Stimulated activated CD8-positive, alpha-beta memory T cell treated with anti-CD3 and anti-CD28 coated beads, Interleukin-7, amount 100 ng/mL, for 1 hour (primary cell): ENCODE measurements around the gene CNNM4.

Experiments
- DNase-seq, 2 donors: peaks; one replicate each; pipeline ENCODE4 v3.0.0-alpha.2; 2020; ENCODE audit warnings: low read depth in 2 of 2

The CNNM4 gene

DNA sequence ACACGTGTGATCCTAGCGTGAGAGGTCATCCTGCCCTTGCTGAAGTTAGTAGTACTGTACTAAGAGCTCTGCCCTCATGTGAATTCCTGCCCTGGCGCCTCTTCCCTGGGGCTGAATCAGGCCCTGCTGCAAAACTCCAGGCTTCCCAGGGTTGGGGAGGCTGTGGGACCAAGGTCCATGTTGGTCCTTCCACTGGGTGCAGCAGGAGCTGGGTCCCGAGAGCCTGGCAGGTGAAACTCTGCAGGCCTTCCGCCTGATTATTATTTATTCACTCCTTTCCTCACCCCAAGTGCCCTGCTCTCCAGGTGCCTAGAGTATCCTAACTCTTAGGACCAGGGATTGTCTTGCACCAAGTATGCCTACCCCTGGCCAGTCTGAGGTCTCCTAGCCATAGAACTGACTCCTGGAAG, 50.1 kb downstream of the CNNM4 start:
- no peak for DNase-seq

DNA sequence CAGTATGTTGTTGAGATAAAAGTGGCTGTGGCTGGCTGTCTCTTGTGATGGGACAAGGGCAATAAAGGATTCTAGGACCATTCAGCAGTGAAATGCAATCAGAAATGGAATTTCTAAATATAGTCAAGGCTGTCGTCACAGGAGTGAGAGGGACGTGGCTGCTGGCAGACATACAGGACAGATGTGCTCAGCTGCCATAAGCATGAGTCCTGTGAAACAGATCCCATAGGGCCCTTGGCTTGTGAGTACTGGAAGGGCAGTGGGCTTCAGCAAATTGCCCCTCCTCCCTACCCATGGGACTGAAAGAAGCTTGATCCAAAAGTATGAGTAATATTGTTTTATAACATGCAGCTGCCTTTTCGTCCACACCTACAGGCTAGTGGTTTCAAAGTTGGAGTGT, 51.2 kb downstream of the CNNM4 start:
- DNase-seq: no peak

GRCh38 chr2:96813656-96814055, 53.0 kb downstream of the CNNM4 start:
- DNase-seq: no peak

DNA sequence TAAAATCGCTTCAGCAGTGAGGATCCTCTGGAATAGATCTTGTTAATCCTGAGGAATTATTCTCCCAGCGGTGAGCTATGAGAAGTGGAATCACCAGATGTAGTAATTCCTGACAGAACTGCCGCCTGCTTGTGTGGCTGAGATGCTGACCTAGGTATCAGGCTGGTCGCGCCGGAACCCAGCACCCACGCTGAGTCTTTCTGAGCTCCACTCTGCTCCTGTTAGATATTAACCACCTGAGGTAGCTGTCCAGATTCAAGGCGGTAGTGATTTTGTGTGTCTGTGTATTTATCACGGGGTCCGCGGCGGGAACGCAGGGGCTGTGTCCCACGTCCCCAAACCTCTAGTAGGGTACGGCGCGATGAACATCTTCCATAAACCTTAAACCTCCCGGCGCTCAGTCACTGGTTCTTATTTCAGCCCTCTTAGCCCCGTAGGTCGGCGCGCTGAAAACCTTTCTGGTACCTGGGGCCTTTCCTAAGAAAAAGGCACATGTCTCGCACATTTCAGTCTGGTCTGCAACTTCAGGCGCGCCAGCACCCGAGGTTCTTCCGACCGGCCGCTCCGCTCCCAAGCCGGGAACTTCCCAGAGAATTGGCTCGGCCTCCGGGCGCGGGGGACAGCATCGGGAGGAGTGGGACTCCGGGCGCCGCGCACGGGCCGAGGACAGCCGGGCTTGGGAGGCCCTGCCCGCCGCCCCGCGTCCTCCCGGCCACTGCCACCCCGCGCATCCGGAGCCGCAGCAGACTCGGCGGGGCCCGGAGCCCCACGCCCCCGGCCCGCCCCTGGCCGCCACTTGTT, 54.8 kb downstream of the CNNM4 start:
- no peak for DNase-seq

- DNase-seq: peak; percentile 90 to 93
Measured at GRCh38 chr2:96816127-96816835, 55.6 kb downstream of the CNNM4 start, which contains the start of gene CNNM3. CNNM3 (plus strand) TSS chr2:96816268; CDS start chr2:96816278, 10 bp downstream.

- DNase-seq: no peak
Measured at GRCh38 chr2:96816836-96817702, 56.4 kb downstream of the CNNM4 start.

- DNase-seq: no peak
Measured at GRCh38 chr2:96817882-96818281, 57.2 kb downstream of the CNNM4 start.

- no peak for DNase-seq
Measured at GRCh38 chr2:96819128-96819875, 58.6 kb downstream of the CNNM4 start.

DNA sequence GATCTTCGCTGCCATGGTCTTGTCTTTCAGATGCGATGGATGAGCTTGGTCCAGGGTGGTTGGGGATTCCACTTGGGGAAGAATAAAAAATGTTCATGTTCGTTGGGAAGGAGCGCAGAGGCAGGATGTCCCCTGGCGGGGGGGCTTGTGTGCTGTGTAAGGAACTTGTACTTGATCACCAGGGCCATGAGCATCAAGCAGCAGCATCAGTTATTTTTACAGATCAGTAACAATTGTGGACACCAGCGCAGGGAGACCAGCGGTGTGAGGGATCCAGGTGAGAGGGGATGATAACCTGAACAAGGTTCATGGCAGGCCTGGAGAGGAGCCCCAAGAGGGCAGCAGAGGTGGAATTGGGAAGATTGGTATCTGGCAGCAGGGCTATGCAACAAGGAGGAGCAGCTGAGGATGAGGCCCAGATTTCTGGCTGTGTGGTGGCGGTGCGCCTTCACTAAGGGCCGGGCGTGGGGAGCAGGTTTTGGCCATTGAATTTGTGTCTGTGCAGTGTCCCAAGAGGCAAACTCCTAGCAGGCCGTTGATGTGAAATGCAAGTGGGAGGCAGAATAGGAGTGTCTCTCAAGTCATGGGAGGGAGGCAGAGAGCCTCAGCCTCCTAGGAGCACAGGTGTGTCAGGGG, 59.3 kb downstream of the CNNM4 start:
- DNase-seq: no peak

DNA sequence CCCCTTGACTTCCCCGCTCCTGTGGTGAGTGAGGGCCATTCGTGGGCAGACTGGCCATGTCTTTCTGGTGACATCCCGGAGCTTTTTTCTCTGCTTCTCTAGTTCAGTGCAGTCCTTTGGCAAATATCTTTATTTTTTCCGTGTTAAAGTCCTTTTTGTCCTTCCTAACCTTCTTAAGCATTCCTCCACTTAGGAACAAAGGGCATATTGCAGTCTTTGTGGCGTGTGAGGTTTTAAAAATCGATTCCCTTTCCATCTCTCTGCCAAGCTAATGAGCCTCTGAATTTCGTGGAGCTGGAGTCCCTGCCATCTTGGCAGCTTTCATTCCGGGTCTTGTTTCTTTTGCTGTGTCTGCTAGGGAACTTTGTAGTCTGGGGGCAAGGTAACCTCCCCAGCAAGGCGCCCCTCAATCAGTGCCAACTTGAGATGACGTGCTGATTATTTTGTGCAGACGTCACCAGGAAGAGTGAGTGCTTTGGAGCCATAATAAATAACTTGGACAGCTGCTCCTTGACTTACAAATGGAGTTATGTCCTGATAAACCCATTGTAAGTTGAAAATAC, 60.5 kb downstream of the CNNM4 start:
- no peak for DNase-seq

- DNase-seq: no peak
Measured at GRCh38 chr2:96822786-96823185, 62.1 kb downstream of the CNNM4 start.

DNA sequence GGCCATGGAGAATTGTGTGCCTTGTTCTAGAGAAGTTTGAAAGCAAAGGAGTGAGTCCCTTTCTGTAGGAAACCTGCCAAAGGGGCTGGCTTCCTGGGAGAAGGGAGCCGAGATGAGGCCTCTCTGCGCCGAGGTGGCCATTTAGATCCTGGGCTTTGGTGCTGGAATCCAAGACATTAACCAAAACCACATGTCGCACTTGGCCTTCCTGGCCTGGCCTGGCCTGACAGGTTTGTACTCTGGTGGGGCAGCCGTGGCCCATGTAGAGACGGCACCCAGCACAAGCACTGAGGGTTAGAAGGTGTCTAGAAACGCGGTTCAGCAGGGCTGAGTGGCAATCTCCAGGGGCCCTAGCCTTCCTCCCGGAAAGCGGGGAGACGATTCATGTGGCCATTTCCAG, 62.5 kb downstream of the CNNM4 start:
- no peak for DNase-seq

- DNase-seq: no peak
Measured at GRCh38 chr2:96824079-96824870, 63.6 kb downstream of the CNNM4 start.

GRCh38 chr2:96825057-96825456, 64.4 kb downstream of the CNNM4 start:
- no peak for DNase-seq

DNA sequence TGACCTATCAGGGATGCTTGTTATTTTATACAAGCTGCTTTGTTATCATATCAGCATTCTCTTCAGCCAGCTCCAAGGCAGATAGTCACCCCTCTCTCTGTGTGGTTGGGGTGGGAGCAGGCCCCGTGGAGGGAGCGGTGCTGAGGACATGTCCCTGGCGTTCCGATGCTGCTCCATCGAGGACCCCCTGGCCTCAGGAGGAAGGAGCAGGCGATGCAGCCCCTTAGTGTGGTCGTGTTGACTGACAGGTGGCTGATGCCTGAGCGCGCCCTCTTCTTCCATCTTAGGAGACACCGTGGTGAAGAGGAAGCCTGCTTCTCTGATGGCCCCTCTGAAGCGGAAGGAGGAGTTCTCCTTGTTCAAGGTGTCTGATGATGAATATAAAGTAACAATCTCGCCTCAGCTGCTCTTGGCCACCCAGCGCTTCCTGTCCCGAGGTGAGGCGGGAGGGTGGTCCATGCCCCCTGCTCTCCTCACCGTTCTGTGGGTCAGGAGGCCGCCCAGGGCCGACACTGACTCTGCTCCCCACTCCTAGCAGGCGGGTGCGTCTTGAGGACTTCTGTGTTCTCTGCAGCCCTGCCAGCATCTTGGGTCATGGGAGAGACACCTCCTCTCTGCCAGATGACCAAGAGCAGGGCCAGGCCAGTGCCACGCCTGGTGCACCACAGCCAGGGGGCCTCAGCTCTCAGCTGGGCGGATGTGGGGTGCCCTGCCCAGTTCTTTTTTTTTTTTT, 66.0 kb downstream of the CNNM4 start:
- DNase-seq: no peak

DNA sequence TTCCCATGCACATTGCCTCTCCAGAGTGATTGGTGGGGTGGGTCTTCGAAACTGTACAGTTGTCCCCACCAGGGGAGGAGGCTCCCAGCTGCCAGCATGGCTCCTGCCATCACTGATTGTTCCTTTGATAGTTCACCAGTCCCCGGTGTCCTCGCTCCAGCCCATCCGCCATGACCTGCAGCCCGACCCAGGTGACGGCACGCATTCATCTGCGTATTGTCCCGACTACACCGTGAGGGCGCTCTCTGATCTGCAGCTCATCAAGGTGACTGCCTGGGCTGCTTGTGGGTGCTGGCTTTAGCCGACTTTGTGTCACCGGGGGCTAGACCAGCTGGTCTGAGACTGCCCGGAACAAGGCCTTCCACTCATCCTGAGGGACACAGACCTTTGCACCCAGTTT, 67.7 kb downstream of the CNNM4 start:
- no peak for DNase-seq

DNA sequence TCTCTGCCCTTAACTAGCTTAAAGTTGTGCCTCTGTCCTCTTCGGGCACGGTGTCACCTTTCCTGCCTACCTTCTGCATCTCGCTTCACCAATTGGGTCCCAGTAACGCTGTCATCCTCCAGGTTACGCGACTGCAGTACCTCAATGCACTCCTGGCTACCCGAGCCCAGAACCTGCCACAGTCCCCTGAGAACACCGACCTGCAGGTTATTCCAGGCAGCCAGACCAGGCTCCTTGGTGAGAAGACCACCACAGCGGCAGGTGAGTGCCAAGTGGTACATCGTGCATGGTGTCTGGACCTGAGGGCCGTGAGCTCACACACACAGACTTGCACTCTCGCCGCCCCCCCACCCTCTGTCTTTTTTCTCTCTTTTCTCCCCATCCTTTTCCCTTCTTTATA, 68.2 kb downstream of the CNNM4 start:
- no peak for DNase-seq

DNA sequence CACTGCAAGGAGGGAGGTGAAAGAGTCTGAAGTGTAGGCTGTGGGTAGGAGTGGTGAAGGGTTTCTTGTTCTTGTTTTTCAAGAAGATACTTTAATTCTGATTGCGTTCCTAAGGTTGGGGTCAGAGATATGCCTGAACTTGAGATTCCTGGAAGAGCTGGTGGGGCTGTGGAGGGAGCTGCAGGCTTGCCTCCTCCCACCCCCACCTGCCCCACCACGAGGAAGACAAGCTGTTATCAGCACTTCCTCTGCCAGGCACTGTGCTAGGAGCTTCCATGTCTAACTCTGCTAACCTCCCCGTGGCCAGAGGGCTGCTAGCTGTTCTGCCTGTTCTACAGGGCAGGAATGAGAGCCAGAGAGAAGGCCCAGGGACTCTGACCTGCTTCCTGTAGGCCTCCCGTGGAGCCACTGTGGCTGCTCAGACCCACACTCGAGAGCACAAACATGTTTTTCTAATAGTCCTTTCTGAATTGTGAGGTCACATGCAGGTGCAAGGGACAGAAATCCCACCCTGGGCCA, 69.4 kb downstream of the CNNM4 start:
- DNase-seq: no peak

- no peak for DNase-seq
Measured at GRCh38 chr2:96831679-96832078, 71.0 kb downstream of the CNNM4 start.
